CD4-positive, alpha-beta T cell treated with Interleukin-17A for 4 hours (primary cell): ENCODE data around the gene GTPBP10.
A peak's percentile ranks its signal among the peaks of the same experiment; 100 is the strongest.

ENCODE experiments used
- DNase-seq: peaks from one replicate; pipeline ENCODE4 v3.0.0-alpha.2; 2020; ENCODE audit warnings: mixed read lengths

GTPBP10 gene

DNA sequence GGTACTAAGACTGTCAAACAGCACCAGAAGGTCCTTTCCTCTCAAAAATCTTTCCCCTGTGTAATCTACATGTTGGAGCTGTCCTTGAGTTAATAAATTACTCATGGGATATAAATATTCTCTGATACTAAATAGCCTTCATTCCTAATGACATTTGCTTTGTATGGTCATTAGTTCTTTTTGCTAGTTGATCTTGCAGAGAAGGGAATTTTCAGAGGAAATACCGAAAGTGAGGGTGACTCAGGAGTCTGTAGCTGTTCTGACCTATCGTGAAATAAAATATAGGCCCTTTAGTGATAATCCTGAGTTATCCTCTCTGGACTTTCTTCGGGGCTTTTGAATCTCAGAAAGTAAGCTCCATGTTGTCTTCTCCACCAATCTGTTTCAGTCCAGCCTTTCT, 37.3 kb downstream of the GTPBP10 start:
- DNase-seq: no peak

DNA sequence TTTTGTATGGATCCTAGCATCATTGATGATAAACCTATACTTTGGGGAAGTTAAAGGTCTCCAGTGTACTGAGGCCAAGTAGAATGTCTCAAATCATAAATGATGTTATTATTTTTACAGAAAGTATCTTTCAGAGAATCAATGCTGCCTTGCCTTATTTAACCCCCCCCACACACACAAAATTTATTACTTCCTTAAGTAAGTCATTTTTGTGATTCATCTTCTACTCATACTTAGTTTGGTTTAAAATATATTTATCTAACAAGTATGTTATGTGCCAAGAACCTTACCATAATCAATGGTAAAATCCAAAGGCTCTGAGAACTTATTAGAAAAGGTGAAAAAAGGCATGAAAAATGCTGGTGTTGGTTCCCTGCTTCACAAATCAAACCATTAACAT, 37.9 kb downstream of the GTPBP10 start:
- DNase-seq: no peak

DNA sequence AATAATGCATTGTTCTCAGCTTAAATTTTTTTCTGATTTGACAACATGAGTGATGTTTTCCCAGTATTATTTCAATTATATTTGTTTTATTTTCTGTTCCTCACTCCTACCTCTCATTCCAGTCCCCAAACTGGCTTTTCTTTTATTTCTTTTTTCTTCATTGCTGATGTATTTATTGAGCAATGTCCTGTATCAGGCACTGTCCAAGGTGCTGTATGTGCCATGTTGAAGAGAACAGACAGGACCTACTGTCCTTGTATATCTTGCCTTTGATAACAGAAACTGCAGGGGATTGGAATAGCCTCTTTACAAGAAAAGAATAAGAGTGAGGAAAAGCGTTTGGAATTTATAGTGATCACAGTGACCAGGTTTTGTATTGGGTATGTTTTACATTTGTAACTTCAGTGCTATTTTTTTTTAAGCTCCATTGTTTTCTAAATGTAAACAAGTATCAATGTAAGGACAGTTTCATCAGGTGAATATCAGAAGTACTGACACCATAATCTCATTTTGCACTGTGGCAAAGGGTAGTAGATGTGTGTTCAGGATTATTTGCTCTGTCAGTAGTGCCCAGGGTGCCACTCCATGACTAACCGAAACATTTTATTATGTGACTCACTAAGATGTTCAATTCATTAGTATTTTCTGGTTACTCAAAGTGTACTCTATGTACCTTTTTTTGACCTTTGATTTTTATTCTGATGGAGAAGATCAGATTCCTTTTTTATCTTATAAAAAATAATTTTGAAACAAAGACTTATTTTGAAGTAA, 41.1 kb downstream of the GTPBP10 start:
- DNase-seq: no peak

DNA sequence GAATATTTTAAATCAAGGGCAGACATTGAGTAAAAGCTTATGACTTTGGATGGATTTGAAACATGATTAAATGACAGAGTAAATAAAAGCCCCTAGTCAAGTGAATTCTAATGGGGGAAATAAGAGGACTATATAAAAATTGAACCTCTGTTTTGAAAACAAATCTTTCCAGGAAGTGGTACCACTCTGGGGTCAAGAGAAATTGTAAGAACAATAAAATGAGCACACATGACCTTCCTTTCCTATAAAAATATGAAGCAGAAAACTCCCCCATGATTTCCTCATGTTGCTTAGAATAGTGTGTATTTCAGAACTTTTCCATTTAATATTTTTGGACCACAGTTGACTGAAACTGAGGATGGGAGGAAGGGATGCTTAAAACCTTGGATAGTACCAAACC, 44.4 kb downstream of the GTPBP10 start:
- no peak for DNase-seq

DNA sequence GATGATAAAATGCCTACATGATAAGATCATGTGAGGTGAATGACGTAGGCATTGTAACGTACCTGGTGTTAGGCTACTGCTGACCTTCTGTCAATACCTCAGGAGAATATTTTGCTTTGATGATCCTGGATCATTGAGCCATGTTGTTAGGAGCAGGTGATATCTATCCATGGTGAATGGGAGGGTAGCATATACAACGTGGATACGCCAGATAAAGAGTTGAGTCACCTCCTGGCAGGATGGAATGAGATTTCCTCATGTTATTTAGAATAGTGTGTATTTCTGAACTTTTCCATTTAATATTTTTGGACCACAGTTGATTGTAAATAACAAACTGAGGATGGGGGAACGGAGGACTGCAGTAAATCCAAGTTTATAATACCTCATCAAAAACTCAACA, 45.0 kb downstream of the GTPBP10 start:
- DNase-seq: no peak

DNA sequence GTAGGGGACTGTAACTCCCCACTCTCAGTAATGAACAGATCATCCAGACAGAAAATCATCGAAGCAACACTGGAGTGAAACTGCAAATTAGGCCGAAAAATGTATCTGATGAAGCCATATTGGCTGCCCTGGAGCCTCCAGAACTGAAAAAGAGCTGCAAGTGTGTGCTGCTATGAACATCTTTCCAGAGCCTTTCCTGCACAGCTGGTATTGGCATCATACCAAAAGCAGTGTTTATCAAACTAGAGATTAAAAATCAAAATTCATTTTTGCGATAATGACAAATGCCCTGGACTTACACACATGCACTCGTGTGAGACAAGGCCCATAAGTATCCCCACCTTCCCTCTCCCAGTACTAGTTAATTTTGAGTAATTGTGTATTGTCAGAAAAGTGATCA, 49.9 kb downstream of the GTPBP10 start:
- no peak for DNase-seq

DNA sequence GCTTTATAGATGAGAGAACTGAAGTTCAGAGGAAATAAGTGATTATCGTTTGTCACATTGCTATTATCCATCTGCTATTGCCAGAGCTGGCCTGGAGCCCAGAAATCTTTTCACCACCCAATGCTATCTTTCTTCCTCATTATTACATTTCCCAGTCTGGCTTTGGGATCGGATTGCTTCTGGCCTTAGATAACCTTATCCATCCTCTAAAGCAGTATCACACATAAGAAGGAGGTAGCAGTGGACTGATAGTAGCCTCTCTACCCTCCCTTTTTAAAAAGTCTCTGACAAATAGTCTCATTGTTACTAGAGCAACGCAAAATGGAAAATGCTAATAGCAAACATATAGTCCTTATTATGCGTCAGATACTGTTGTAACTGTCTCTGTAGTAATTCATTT, 55.5 kb downstream of the GTPBP10 start:
- DNase-seq: no peak

DNA sequence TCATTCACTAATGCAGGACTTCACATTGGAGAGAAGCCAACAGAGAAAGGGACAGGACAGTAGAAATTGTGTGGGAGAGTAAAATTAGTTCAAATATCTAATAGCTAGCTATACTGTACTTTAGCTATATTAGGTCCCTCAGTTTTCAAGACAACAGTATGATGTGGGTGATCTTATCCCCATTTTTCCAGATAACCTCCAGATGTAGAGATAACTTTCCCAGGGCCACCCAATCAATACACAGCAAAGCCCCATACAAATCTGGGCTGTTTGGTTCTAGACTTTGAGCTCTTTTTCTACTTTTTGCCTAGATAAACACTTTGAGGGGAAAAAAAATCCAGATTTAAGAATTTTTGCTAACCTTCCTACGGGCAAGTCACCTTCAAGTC, 56.3 kb downstream of the GTPBP10 start:
- DNase-seq: no peak

DNA sequence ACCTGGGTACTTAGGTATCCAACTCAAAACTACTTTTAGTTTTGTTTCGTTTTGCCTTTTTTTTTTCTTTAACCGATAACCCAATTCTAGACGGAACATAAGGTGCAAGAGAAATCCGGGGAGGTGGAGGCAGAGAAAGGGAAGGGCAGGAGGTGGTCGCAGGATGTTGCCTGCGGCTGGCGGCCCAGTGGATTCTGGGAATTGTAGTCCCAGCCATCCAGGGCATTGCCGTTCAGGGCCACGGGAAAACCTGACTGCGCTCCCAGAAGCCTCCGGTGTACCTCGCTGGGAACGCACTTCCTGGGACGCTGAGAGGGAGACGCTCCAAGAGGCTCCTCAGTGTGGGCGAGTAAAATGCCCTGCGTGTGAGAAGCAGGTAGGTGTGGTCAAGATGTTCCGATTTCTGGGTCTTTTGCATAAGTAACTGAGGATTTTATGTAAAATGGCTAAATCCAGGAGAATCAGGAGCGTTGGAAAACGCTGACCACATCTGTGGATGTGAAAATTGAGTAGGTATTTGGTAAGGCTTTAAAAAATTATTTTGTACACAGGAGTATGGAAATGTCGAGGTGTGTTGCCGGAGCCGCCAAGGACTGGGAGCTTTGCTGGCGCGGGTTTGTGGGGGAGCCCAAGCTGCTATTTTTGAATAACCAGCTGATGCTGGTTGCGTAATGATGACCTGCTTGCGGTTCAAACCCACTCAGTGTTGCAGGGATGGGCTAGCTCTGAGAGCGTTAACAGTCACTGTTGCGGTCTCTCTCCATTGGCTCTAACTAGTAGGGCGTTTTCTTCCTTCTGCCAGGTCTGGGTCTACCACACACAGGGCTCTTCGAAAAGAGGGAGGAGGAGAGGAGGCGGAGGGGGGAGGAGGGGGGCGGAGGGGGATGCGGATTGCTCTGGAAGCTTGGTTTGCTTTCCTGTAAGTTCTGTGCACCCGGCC, 56.9 kb downstream of the GTPBP10 start, which contains the start of gene CLDN12:
Gene CLDN12 (plus strand): TSS at position 288 of the 940 bp plus-strand sequence. CDS start 9,216 bp downstream, outside the sequence.
- peak; percentile 65 for DNase-seq

DNA sequence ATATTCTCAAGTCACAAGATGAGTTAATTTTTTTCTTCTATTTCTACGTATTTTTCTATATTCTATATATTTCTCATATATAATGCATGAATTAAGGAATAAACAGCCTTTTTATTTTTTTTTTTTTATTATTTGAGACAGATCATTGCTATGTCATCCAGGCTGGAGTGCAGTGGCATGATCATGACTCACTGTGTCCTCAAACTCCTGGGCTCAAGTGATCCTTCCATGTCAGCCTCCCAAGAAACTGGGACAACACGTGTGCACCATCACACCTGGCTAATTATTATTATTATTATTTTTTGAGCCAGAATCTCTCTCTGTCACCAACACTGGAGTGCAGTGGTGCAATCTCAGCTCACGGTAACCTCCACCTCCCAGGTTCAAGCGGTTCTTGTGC, 58.3 kb downstream of the GTPBP10 start:
- DNase-seq: no peak

DNA sequence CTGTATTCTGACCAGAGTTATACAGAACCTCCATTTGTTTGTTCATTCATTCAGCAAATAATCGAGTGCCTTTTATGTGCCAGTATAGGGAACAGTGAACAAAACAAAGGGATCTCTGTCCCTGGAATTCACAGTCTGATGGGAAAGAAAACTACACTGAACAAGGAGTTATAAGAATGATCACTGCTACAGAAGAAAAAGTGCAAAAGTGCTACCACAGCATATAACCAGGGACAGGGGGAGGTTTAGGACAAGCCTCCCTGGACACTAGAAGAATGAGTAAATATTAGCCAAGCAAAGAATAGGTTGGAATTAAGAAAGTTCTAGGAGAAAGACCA, 60.9 kb downstream of the GTPBP10 start:
- DNase-seq: no peak

DNA sequence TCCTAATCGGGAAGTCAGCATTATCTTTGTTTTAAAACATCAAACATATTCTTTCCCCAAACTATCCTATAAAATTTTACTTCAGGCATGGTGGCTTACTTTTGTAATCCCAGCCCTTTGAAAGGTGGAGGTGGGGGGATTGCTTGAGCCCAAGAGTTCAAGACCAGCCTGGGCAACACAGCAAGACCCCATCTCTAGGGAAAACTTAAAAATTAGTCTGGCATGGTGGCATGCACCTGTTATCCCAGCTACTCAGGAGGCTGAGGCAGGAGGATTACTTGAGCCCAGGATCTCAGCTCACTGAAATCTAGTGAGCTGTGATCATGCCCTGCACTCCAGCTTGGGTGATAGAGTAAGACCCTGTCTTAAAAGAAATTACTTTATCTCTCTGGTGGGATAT, 61.6 kb downstream of the GTPBP10 start:
- DNase-seq: no peak

DNA sequence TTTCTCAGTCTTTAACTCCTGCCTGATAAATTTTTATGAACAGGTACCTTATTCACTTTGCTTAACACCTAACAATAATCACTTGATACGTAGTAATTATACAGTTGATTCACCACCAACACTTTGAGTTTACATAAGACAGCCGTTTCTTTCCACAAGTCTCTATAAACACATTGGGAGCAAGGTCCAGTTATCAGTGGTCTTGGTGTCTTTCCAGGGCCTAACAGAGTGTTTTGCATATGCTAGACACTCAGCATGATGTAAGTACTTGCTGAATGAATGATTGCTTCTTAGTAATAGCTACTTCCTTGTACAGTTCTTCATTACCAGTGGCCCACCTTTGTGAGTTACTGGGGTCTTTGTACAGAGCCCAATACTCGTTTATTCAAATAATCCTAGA, 63.2 kb downstream of the GTPBP10 start:
- DNase-seq: no peak

DNA sequence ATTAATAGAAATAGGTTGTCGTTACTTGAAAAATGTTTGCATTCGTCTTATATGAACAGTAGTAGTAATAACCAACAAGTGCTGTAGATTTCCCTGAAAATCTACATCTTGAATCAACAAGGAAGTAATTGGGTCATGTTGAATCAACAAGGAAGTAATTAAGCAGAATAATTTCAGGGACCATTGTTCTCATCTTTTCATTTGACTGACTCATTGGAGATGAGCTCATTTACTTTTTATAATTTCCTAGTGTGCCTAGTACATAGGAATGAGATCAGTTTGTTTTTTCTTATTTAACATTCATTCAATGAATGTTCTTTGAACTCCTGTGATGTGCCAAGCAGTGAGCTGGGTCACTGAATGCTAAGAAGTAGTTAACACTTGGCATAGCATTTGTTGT, 65.0 kb downstream of the GTPBP10 start:
- DNase-seq: no peak

DNA sequence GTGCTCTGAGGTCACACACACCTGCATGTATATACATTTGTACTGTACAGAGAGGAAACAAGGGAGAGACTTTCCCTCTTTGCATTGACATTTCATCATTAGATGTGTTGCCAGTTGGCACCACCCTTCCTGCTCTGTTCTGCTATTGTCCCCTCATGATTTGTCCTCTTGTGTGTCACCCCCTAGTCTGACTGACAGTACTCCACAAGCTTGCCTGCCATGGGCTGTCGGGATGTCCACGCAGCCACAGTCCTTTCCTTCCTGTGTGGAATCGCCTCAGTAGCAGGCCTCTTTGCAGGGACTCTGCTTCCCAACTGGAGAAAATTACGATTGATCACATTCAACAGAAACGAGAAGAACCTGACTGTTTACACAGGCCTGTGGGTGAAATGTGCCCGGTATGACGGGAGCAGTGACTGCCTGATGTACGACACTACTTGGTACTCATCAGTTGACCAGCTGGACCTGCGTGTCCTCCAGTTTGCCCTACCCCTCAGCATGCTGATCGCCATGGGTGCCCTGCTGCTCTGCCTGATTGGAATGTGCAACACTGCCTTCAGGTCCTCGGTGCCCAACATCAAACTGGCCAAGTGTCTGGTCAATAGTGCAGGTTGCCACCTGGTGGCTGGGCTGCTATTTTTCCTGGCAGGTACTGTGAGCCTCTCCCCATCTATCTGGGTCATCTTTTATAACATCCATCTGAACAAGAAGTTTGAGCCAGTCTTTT, 66.1 kb downstream of the GTPBP10 start:
- DNase-seq: peak; percentile 31

DNA sequence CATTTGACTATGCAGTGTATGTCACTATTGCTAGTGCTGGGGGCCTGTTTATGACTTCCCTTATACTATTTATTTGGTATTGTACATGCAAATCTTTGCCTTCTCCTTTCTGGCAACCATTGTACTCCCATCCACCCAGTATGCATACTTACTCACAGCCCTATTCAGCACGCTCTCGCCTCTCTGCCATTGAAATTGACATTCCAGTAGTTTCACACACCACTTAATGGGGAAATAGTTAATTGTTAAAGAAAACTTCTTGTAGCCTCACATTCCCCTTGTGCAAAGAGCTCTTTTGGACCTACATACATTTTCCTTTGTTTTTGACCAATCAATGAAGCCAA, 66.6 kb downstream of the GTPBP10 start:
- no peak for DNase-seq

DNA sequence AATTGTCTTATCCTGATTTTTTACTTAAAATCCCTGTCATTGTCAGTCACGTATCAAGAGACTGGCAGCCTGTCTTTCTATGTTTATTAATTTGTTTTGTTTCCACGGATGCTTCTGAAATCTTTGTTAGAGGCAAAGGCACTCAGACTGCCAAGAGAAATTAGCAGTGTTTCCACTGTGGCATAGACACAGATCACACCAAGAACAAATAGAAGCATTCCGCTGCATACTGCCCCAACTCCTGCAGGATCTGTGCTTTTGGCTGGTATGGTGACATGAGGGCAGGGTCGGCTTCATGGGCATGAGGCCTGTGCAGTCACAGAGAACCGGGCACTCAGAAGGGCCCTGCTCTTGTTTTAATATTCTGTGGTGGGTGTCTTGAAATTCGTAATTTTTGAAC, 75.1 kb downstream of the GTPBP10 start:
- DNase-seq: no peak

DNA sequence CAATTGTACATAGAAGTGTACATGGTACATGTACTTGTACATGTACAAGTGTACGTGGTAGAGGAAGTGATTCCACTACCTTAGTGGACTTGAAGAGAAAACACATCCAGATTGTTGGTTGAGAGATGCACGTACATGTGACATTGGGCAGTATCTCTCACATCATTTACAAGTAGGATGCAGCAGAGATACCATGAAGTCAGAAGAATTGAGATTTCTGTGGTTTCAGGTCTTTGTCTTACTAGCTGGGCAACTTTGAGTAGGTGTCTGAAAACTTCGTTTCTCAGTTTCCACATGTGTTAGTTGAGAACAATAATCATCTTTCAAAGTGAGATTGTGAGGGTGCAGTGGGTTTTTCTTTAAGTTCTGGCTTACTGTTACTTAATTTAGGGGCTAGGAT, 78.2 kb downstream of the GTPBP10 start:
- no peak for DNase-seq

DNA sequence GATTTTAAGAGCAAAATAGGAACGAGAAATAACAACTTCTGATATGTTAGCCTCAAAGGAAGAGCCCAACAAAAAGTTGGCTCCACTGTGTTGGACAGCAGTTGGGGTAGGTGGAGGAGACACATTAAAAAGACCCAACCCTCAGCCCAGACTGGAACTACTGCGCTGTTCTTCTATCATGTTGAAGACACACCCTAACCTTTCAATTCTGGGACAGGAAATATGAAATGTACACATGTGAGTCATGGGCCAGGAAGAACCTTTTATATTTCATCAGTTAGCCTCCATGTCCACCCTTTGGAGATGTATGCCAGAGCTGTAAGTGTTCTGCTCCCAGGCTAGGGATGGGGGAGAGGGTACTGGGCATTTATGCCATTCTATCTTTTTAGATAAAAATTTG, 78.9 kb downstream of the GTPBP10 start:
- DNase-seq: no peak

DNA sequence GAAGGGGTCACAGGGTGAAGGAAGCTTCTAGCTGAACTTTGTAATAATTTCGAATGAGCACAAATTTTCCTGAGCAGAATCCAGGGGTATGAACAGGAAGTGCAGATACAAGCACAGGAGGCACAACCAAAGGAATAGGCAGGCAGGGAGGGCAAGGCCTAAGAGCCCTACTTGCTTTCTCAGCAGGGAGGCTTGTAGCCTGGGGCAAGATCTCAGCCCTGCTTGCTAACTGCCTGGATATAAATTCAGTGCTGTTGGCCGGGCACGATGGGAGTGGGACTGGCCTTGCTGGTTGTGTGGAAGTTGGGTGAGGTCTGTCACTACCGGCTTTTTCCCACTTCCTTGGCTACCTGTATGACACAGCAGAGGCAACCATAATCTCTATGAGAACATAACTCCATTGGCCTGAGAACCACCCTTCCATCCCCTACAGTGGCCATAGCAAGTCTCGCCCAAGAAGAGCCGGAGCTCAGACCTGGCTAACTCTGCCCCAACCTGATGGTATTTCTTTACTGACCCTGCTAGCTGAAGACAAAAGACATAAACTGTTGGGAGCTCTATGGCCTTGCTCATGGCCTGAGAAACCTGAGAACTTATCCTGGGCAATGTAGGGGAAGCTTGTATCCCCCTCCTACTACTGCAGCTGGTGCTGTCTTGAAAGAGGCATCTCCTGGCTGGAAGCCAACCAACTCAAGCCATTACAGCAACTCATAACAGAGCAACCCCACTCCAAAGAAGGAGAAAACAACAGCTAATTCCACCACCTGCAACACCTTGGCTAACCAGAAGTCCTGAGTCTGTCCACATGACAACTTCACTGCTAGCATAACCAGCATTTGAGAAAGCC, 84.3 kb downstream of the GTPBP10 start:
- DNase-seq: no peak

DNA sequence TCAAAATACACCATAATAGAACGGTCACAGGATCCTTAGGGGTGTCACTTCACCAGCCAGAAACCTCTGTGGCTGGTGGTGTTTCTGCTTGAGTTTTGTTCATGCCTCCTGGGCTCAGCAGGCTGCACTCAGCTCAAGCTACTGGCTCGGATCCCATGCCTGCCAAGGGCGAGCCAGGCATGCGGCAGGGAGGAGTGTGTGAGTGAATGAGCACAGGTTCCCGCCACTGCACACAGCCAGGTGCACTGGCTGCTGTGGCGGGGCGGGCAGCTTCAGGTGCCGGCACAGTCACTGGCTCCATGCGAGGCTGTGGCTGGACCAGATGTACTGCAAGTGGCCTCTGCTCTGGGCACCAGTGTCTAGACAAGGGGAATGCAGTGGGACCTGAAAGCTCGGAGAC, 86.2 kb downstream of the GTPBP10 start:
- DNase-seq: no peak

DNA sequence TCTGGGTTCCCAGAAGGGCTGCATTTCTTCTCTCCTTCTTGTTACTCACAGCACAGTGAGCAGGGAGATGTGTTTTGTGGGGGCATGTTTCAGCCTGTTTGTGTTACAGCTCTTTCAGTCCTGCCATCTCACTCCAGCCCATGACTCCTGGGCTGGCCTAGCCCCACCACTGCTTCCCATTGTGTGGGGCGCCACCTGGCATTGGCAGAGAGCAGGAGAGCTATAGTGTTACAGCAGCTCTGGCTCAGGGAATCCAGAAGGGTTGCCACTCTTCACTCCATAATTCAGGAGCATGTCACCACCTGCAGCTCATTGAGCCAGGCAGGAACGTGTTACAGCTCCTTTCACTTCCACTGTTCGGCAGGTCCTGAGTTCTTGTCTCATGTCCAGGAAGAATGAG, 86.7 kb downstream of the GTPBP10 start:
- DNase-seq: no peak
